Esophagus mucosa (tissue), 1 donor: Measurements from ENCODE around the gene DDX17. TPM values are rescaled to one million over a fixed set of nuclear protein-coding genes. Genes with fewer than 3 reads are reported as not detected.

Source experiments
- ATAC-seq: fragments of 200-7000 bp; cut with Tn5 transposase; one replicate; pipeline ENCODE4 v1.9.1; 2020
- total RNA-seq: library from RNA; stranded (reverse); gene quantifications from one replicate; pipeline ENCODE4 v1.2.4, GENCODE V29; 2023
- donor health status: DM: yes; HTN: yes; CAD: no.

Gene DDX17
- 183 TPM for total RNA-seq

GRCh38 chr22:38506118-38506962 lies at the start of gene DDX17:
DDX17 (minus strand) TSS chr22:38506311.
- ATAC-seq: peak; percentile 93

- ATAC-seq: no peak
Measured at GRCh38 chr22:38554281-38554680, 48.2 kb upstream of the DDX17 start.

GRCh38 chr22:38549101-38549894 lies 43.2 kb upstream of the DDX17 start:
- peak; percentile 94 for ATAC-seq

- no peak for ATAC-seq
Measured at GRCh38 chr22:38540701-38541100, 34.6 kb upstream of the DDX17 start.

GRCh38 chr22:38531251-38531938 lies 25.3 kb upstream of the DDX17 start:
- ATAC-seq: no peak

GRCh38 chr22:38524429-38524828 lies 18.3 kb upstream of the DDX17 start:
- no peak for ATAC-seq

- no peak for ATAC-seq
Measured at GRCh38 chr22:38523479-38523878, 17.4 kb upstream of the DDX17 start.

GRCh38 chr22:38523029-38523428 lies 16.9 kb upstream of the DDX17 start:
- ATAC-seq: no peak

GRCh38 chr22:38519453-38520250 lies 13.5 kb upstream of the DDX17 start:
- no peak for ATAC-seq

- ATAC-seq: no peak
Measured at GRCh38 chr22:38518620-38519019, 12.5 kb upstream of the DDX17 start.

- peak; percentile 62 for ATAC-seq
Measured at GRCh38 chr22:38513063-38513462, 7.0 kb upstream of the DDX17 start.

GRCh38 chr22:38510416-38510970 lies 4.4 kb upstream of the DDX17 start:
- no peak for ATAC-seq

- ATAC-seq: peak; percentile 68
Measured at GRCh38 chr22:38505541-38506117, 482 bp downstream of the DDX17 start.

GRCh38 chr22:38504731-38505540 lies 1.2 kb downstream of the DDX17 start:
- no peak for ATAC-seq

- ATAC-seq: no peak
Measured at GRCh38 chr22:38503021-38503420, 3.1 kb downstream of the DDX17 start.

- ATAC-seq: no peak
Measured at GRCh38 chr22:38501797-38502672, 4.1 kb downstream of the DDX17 start.

- ATAC-seq: no peak
Measured at GRCh38 chr22:38497869-38498268, 8.2 kb downstream of the DDX17 start.

GRCh38 chr22:38494939-38495338 lies 11.2 kb downstream of the DDX17 start:
- no peak for ATAC-seq

- ATAC-seq: no peak
Measured at GRCh38 chr22:38494498-38494897, 11.6 kb downstream of the DDX17 start.
